Ovary (tissue), 3 donors: ENCODE results near the gene BABAM2.

Source experiments
- CTCF ChIP-seq, 3 donors: fragments of 450-650 bp in 2 of 3; fragments of 200-600 bp in 1 of 3; IDR thresholded peaks; one replicate each; pipeline versions ENCODE4 v1.5.1 to v1.8.0; 2016 to 2022; ENCODE audit warnings: antibody characterized with exemption in 3 of 3, mild to moderate bottlenecking in 1 of 3
- POLR2A ChIP-seq: fragments of 450-650 bp; IDR thresholded peaks from one replicate; pipeline ENCODE4 v1.6.1; 2017; ENCODE audit warnings: antibody characterized with exemption, mild to moderate bottlenecking, moderate library complexity
- donor health status: DM: no; HTN: no; CAD: no.

GRCh38 chr2:28150236-28150915 is 259.8 kb downstream of the BABAM2 start:
- TF ChIP-seq CTCF (IDR thresholded peaks at IDR 0.05), result no peak
- no peak for TF ChIP-seq POLR2A
